ENCODE data around the gene C6orf52.
"Not testable (repeated sequence)": the region's sequence is repeated elsewhere in the genome, so short reads cannot be mapped to it uniquely, and the experiment has no call there.

The C6orf52 gene

DNA sequence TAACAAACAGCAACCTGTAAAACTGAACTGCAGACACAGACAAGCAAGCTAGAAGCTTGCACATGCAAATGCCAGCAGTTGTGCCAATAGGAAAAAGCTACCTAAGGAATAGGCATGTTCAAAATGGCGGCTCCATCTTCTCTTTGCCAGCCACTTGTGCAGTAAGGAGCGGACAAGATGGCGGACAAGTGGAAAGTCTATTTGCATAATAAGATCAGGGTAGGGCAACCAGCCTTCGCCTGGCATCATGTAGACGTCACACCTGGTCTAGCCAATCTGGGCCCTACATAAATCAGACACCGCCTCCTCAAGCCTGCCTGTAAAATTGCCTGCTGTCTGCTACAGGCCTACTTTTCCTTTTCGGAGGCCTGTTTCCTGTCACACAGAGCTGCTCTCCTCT lies 18.0 kb downstream of the C6orf52 start:
- DNase-seq (ENCODE audit: low spot score): no peak
- TF ChIP-seq, protein P1, sequence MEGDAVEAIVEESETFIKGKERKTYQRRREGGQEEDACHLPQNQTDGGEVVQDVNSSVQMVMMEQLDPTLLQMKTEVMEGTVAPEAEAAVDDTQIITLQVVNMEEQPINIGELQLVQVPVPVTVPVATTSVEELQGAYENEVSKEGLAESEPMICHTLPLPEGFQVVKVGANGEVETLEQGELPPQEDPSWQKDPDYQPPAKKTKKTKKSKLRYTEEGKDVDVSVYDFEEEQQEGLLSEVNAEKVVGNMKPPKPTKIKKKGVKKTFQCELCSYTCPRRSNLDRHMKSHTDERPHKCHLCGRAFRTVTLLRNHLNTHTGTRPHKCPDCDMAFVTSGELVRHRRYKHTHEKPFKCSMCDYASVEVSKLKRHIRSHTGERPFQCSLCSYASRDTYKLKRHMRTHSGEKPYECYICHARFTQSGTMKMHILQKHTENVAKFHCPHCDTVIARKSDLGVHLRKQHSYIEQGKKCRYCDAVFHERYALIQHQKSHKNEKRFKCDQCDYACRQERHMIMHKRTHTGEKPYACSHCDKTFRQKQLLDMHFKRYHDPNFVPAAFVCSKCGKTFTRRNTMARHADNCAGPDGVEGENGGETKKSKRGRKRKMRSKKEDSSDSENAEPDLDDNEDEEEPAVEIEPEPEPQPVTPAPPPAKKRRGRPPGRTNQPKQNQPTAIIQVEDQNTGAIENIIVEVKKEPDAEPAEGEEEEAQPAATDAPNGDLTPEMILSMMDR (IDR thresholded peaks at IDR 0.05; ENCODE audit: borderline replicate concordance, control extremely low read depth, extremely low read depth, insufficient read depth, missing control alignments): no peak
- in situ Hi-C loops (cut with MboI; ENCODE audit: low sequenced_read_pairs, unreplicated experiment): no loop called here

- in situ Hi-C loops (cut with MboI; ENCODE audit: low sequenced_read_pairs, unreplicated experiment): no loop called here
- TF ChIP-seq, protein P1 (IDR thresholded peaks at IDR 0.05; ENCODE audit: borderline replicate concordance, control extremely low read depth, extremely low read depth, insufficient read depth, missing control alignments): no peak
Measured at GRCh38 chr6:10668126-10668917, 26.1 kb downstream of the C6orf52 start.

DNA sequence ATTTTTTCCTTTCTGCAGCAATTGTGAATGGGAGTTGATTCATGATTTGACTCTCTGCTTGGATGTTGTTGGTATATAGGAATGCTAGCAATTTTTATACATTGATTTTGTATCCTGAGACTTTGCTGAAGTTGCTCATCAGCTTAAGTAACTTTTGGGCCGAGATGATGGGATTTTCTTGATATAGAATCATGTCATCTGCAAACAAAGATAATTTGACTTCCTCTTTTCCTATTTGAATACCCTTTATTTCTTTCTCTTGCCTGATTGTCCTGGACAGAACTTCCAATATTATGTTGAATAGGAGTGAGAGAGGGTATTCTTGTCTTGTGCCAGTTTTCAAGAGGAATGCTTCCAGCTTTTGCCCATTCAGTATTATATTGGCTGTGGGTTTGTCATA lies 28.8 kb downstream of the C6orf52 start:
- in situ Hi-C loops (cut with MboI; ENCODE audit: low sequenced_read_pairs, unreplicated experiment); DNase-seq (ENCODE audit: low spot score): not testable (repeated sequence)

More at GRCh38 chr6:10668126-10668917, 26.1 kb downstream of the C6orf52 start:
- no peak for DNase-seq (ENCODE audit: low spot score)

GRCh38 chr6:10662742-10663141 lies 31.7 kb downstream of the C6orf52 start:
- in situ Hi-C loops (cut with MboI; ENCODE audit: low sequenced_read_pairs, unreplicated experiment): no loop called here
- DNase-seq (ENCODE audit: low spot score): no peak
- TF ChIP-seq, protein P1 (IDR thresholded peaks at IDR 0.05; ENCODE audit: borderline replicate concordance, control extremely low read depth, extremely low read depth, insufficient read depth, missing control alignments): no peak

DNA sequence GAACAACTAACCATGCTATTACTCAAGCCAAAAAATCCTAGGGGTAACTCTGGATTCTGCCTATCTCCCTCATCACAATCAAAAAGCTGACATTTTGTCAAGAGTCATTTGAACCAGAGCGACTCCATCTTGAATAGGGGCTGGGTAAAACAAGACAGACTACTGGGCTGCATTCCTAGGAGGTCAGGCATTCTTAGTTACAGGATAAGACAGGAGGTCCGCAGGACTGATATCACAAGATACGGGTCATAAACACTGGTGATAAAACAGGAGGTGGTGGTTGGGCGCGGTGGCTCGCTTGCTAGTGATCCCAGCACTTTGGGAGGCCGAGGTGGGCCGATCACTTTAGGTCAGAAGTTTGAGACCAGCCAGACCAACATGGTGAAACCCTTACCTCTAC lies 32.2 kb downstream of the C6orf52 start:
- TF ChIP-seq, protein P1 (IDR thresholded peaks at IDR 0.05; ENCODE audit: borderline replicate concordance, control extremely low read depth, extremely low read depth, insufficient read depth, missing control alignments): no peak
- in situ Hi-C loops (cut with MboI; ENCODE audit: low sequenced_read_pairs, unreplicated experiment): no loop called here
- no peak for DNase-seq (ENCODE audit: low spot score)

GRCh38 chr6:10660431-10661191 lies 33.8 kb downstream of the C6orf52 start:
- in situ Hi-C loops (cut with MboI; ENCODE audit: low sequenced_read_pairs, unreplicated experiment): not testable (repeated sequence)

DNA sequence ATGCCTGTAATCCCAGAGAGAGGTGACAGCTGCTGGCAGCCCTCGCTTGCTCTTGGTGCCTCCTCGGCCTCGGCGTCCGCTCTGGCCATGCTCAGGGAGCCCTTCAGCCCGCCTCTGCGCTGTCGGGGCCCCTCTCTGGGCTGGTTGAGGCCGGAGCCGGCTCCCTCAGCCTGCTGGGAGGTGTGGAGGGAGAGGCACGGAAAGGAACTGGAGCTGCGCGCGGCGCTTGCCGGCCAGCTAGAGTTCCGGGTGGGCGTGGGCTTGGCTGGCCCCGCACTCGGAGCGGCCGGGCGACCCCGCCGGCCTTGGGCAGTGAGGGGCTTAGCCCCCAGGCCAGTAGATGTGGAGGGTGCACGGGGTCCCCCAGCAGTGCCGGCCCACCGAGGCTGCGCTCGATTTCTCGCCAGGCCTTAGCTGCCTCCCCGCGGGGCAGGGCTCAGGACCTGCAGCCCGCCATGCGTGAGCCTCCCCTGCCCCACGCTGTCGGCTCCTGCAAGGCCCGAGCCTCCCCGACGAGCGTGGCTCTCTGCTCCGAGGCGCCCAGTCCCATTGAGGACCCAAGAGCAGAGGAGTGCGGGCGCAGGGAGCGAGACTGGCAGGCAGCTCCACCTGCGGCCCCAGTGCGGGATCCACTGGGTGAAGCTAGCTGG lies 34.6 kb downstream of the C6orf52 start:
- DNase-seq (ENCODE audit: low spot score): no peak
- TF ChIP-seq, protein P1 (IDR thresholded peaks at IDR 0.05; ENCODE audit: borderline replicate concordance, control extremely low read depth, extremely low read depth, insufficient read depth, missing control alignments): no peak
- in situ Hi-C loops (cut with MboI; ENCODE audit: low sequenced_read_pairs, unreplicated experiment): no loop called here

More at GRCh38 chr6:10660431-10661191, 33.8 kb downstream of the C6orf52 start:
- DNase-seq (ENCODE audit: low spot score): not testable (repeated sequence)

Data from GM13976 (cell line).